ENCODE measurements around the gene SNX10. TPM values are rescaled to one million over a fixed set of nuclear protein-coding genes. Genes with fewer than 3 reads are reported as not detected.

The SNX10 gene
- total RNA-seq, 1 donor from 2014 or later = 1.2 TPM

DNA sequence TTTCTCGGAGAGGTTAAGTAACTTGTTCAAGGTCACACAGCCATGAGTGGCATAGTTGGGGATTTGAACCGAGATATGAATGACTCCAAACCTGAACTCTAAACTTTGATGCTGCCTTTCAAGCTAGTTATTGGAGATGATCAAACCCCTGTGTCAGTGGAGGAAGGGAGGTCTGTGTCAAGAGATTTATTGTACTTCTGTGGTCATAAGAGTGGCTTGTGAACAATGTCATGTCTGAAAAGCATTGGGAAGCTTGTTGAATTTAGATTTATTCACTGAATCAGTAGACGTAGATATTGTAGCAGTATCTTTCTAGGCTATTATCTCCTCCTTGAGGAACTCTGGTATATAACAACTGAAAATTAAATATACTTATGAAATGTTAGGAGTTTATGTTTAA lies 27.3 kb downstream of the SNX10 start:
- TF ChIP-seq, protein P1, sequence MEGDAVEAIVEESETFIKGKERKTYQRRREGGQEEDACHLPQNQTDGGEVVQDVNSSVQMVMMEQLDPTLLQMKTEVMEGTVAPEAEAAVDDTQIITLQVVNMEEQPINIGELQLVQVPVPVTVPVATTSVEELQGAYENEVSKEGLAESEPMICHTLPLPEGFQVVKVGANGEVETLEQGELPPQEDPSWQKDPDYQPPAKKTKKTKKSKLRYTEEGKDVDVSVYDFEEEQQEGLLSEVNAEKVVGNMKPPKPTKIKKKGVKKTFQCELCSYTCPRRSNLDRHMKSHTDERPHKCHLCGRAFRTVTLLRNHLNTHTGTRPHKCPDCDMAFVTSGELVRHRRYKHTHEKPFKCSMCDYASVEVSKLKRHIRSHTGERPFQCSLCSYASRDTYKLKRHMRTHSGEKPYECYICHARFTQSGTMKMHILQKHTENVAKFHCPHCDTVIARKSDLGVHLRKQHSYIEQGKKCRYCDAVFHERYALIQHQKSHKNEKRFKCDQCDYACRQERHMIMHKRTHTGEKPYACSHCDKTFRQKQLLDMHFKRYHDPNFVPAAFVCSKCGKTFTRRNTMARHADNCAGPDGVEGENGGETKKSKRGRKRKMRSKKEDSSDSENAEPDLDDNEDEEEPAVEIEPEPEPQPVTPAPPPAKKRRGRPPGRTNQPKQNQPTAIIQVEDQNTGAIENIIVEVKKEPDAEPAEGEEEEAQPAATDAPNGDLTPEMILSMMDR (IDR thresholded peaks at IDR 0.05) = peak; percentile 39
- Mint-ChIP-seq H3K4me1 (ENCODE audit: low read depth) (no peaks in the 10 kb centered on the region), H3K36me3 (ENCODE audit: low read depth) (no peaks in the 10 kb centered on the region), H3K27ac (ENCODE audit: unreplicated experiment) (no peak overlapping the region), H3K27me3 (ENCODE audit: low read depth) (peaks cover 5% of the 10 kb centered on the region), H3K4me3 (ENCODE audit: unreplicated experiment) (no peak overlapping the region), H3K9me3 (ENCODE audit: low read depth) (no peaks in the 10 kb centered on the region)
- no peak for DNase-seq (ENCODE audit: low spot score)

DNA sequence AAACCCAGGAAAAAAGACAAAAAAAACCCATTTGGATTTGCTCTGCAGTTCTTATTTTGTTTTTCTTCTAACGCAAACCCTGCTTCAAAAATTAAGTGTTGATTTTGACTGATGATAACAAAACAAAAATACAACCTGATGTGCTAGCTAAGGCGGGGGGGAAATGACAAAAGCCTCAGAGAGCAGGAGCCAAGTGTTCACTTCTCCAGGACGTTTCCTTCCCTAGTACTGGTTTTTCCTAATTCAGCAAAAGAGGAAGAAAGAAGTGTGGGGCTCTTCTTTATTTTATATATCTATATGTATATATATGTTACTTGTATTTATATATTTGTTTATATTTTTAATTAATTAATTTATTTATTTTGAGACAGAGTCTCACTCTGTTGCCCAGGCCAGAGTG lies 28.0 kb downstream of the SNX10 start:
- Mint-ChIP-seq H3K36me3 (ENCODE audit: low read depth) (no peaks in the 10 kb centered on the region), H3K9me3 (ENCODE audit: low read depth) (no peaks in the 10 kb centered on the region), H3K27ac (ENCODE audit: unreplicated experiment) (no peak overlapping the region), H3K4me3 (ENCODE audit: unreplicated experiment) (no peak overlapping the region), H3K4me1 (ENCODE audit: low read depth) (no peaks in the 10 kb centered on the region), H3K27me3 (ENCODE audit: low read depth) (peaks cover 3% of the 10 kb centered on the region)
- TF ChIP-seq, protein P1 (IDR thresholded peaks at IDR 0.05) = no peak
- no peak for DNase-seq (ENCODE audit: low spot score)

DNA sequence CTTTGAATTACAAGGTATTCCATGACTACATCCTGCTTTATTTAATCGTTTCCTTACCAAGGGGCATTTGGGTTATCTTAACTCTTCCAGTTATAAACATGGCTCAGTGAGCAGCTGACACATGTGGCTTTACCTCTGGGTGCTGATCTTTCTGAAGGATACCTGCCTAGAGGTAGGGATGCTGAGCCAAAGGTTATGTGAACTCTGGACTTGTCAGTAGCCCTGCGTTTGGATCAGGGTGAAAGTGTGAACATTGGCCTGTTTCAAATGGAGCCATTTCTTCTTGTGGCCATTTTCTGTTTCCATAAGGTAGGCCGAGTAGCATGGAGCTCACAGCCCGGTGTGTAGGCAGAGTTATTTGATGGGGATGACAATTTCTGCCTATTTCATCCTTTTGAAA lies 29.2 kb downstream of the SNX10 start:
- no peak overlapping the region for H3K4me3 Mint-ChIP-seq (ENCODE audit: unreplicated experiment)
- TF ChIP-seq, protein P1 (IDR thresholded peaks at IDR 0.05) = no peak
- H3K27ac Mint-ChIP-seq (ENCODE audit: unreplicated experiment) = no peak overlapping the region
- H3K9me3 Mint-ChIP-seq (ENCODE audit: low read depth) = no peaks in the 10 kb centered on the region
- H3K36me3 Mint-ChIP-seq (ENCODE audit: low read depth) = no peaks in the 10 kb centered on the region
- H3K4me1 Mint-ChIP-seq (ENCODE audit: low read depth) = no peaks in the 10 kb centered on the region
- peaks cover 3% of the 10 kb centered on the region for H3K27me3 Mint-ChIP-seq (ENCODE audit: low read depth)
- DNase-seq (ENCODE audit: low spot score) = no peak

DNA sequence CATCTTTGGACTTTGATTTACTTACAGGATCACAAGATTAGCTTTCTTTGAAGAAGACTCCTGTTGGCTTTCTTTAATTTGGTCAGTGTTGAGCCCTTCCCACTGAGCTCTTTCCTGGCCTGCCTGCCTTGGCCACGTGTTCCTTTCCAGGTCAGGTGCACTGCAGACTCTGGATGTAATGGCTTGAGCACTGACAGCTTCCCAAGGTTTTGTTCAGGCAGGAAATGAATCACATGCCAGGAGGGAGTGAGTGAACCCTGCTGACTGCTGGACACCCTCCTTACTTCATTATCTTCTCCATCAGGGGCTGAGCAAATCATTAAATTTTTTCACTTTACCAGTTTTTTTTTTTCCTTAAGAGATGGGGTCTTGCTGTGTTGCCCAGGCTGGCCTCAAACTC lies 29.8 kb downstream of the SNX10 start:
- H3K4me1 Mint-ChIP-seq (ENCODE audit: low read depth) = no peaks in the 10 kb centered on the region
- no peak overlapping the region for H3K4me3 Mint-ChIP-seq (ENCODE audit: unreplicated experiment)
- TF ChIP-seq, protein P1 (IDR thresholded peaks at IDR 0.05) = no peak
- H3K36me3 Mint-ChIP-seq (ENCODE audit: low read depth) = no peaks in the 10 kb centered on the region
- H3K9me3 Mint-ChIP-seq (ENCODE audit: low read depth) = no peaks in the 10 kb centered on the region
- peak; percentile 2 for DNase-seq (ENCODE audit: low spot score)
- peaks cover 3% of the 10 kb centered on the region for H3K27me3 Mint-ChIP-seq (ENCODE audit: low read depth)
- H3K27ac Mint-ChIP-seq (ENCODE audit: unreplicated experiment) = no peak overlapping the region

DNA sequence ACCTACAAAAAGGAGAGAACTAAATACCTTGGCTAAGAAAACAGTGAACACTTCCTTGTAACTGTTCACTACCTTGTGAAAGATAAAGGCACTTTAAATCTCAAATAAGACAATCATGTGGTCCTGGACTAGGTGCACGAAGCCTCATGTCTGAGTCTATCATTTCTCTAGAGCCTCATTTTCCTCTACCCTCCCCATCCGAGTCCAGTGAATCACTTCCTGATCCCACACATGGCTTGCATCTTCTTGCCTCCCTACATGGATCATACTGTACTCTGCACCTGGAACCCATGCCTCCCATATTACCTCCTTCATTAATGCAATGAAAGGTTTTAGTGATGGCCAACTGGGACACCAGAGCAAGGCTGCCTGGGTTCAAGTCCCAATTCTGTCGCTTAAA lies 34.5 kb downstream of the SNX10 start:
- H3K36me3 Mint-ChIP-seq (ENCODE audit: low read depth) = no peaks in the 10 kb centered on the region
- no peaks in the 10 kb centered on the region for H3K9me3 Mint-ChIP-seq (ENCODE audit: low read depth)
- no peak for DNase-seq (ENCODE audit: low spot score)
- H3K27me3 Mint-ChIP-seq (ENCODE audit: low read depth) = peaks cover 4% of the 10 kb centered on the region
- no peak overlapping the region for H3K27ac Mint-ChIP-seq (ENCODE audit: unreplicated experiment)
- H3K4me1 Mint-ChIP-seq (ENCODE audit: low read depth) = no peaks in the 10 kb centered on the region
- TF ChIP-seq, protein P1 (IDR thresholded peaks at IDR 0.05) = no peak
- H3K4me3 Mint-ChIP-seq (ENCODE audit: unreplicated experiment) = no peak overlapping the region

All from chondrocyte (in vitro differentiated cells).